GM12872 (cell line): Measurements from ENCODE around the gene NUP107.

Experiments used
- CTCF ChIP-seq: IDR thresholded peaks from 3 replicates; pipeline ENCODE4 v1.5.1; 2011; ENCODE audit warnings: low read depth, mild to moderate bottlenecking, low read length, moderate library complexity; ENCODE audit not compliant: insufficient read depth

The NUP107 gene

DNA sequence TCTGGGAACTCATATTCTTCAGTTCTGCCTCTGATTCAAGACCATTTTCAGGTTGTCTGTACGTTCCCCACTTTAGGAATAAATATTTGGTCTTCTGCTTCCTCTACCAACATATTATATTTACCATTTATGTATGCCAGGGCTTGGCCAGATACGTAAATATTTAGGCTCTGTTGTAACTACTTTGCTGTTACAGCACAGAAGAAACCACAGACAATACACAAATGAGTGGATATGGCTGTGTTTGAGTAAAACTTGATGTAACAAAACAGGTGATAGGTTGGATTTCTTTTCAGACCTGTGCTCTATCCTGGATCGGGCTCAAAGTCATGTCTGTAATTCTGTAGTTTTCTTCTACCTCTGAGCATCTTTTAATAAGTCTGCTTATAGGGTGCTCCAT is 38.6 kb upstream of the NUP107 start:
- no peak for TF ChIP-seq CTCF

- TF ChIP-seq CTCF, result no peak
Observed at GRCh38 chr12:68665016-68665569, 21.7 kb upstream of the NUP107 start.

DNA sequence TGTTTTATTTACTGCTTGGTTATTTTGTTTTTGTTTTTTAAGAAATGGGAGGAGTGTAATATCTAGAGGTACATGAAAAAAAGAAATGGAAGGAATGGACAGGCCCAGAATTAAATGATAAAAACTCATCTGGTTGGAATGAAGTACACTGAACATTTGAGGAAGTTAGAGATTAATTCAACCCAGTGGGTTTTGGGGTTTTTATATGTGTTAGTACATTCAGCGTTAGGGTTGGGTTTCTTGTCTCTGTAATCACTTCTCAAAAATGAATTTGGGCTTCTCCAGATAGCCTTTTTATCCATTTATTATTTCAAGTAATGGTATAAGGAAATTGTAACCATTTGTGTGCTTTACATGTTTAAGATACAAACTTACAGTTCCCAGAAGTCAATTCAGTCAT is 19.5 kb upstream of the NUP107 start:
- no peak for TF ChIP-seq CTCF

DNA sequence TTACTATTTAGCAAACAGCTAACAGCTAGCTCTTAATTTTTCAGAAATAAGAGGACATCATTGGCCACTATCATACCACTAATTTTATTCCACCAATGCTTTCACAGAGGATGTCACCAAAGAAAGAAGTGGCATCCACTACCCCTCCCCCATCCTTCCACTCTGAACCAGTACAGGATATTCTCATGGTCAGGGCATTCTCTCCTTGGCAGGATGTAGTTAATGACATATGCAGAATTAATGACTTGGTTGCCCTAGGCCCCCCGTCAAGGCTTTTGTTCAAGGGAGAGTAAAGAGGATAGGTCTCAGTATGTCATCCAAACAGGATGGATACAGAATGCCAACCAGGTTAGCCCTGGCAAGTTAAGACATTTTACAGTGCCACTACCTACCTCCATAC is 18.9 kb upstream of the NUP107 start:
- TF ChIP-seq CTCF, result no peak

DNA sequence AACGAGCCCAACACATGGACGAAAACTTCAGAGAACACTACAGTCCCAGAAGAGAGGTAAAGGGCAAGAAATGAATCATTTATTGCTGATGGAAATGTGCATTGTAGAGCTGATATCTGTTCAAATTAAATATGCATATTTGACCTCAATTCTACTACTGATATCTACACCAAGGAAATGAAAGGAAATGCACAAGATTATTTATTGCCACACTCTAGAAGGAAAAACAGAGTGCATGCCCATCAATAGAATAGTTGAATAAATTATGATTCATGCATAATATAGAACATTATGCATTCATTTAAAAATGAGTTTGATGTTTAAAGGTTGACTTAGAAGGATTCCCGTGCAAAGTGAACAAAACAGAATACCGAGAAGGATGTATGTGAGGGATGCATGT is 15.6 kb upstream of the NUP107 start:
- no peak for TF ChIP-seq CTCF

GRCh38 chr12:68673788-68674187 is 13.0 kb upstream of the NUP107 start:
- no peak for TF ChIP-seq CTCF

- no peak for TF ChIP-seq CTCF
Observed at GRCh38 chr12:68674376-68674775, 12.4 kb upstream of the NUP107 start.
